Naive B cell (primary cell): ENCODE results near the gene ATP6V0A1. TPM values are rescaled to one million over a fixed set of nuclear protein-coding genes. Genes with fewer than 3 reads are reported as not detected.
"Not testable (repeated sequence)": the region's sequence is repeated elsewhere in the genome, so short reads cannot be mapped to it uniquely, and the experiment has no call there.

Experiments
- ATAC-seq, 2 donors: fragments of 150-1000 bp; cut with Tn5 transposase; 2 replicates each; pipeline ENCODE4 v1.10.0; 2021; ENCODE audit warnings: low read depth in 2 of 2, mild to moderate bottlenecking in 2 of 2, moderate library complexity in 2 of 2
- DNase-seq: peaks from one replicate; pipeline ENCODE4 v3.0.0; 2022
- H3K27ac Mint-ChIP-seq, 6 donors: one replicate each; pipeline ENCODE4 v1.8.0; 2020 to 2022; ENCODE audit warnings: mild to moderate bottlenecking in 6 of 6, mixed read lengths in 6 of 6, moderate library complexity in 5 of 6, inconsistent platforms in 2 of 6
- H3K27me3 Mint-ChIP-seq, 3 donors: one replicate each; pipeline ENCODE4 v1.8.0; 2021 to 2022; ENCODE audit warnings: mixed read lengths in 3 of 3, mild to moderate bottlenecking in 1 of 3
- H3K36me3 Mint-ChIP-seq, 2 donors: one replicate each; pipeline ENCODE4 v1.8.0; 2020 to 2022; ENCODE audit warnings: mixed read lengths in 2 of 2, inconsistent platforms in 1 of 2, mild to moderate bottlenecking in 1 of 2
- H3K4me1 Mint-ChIP-seq, 3 donors: one replicate each; pipeline ENCODE4 v1.8.0; 2020 to 2022; ENCODE audit warnings: mixed read lengths in 3 of 3, inconsistent platforms in 1 of 3, mild to moderate bottlenecking in 1 of 3, moderate library complexity in 1 of 3
- H3K4me3 Mint-ChIP-seq, 8 donors: one replicate each; pipeline ENCODE4 v1.8.0; 2020 to 2022; ENCODE audit warnings: mild to moderate bottlenecking in 8 of 8, mixed read lengths in 8 of 8, moderate library complexity in 8 of 8, inconsistent platforms in 2 of 8
- H3K9me3 Mint-ChIP-seq, 7 donors: one replicate each; pipeline ENCODE4 v1.8.0; 2020 to 2022; ENCODE audit warnings: mixed read lengths in 7 of 7, mild to moderate bottlenecking in 5 of 7, inconsistent platforms in 2 of 7, moderate library complexity in 1 of 7
- polyA plus RNA-seq, 6 donors: library from polyadenylated mRNA; unstranded; fragments of 300-500 nt; fragmentation: Illumina TruSeq; gene quantifications; one replicate each; pipeline ENCODE4 v1.2.3, GENCODE V29; 2021; ENCODE audit warnings: low read depth in 6 of 6

ATP6V0A1 gene
- 10 to 100 TPM; 42.5 to 81.0 (median 62.8) TPM for polyA plus RNA-seq

DNA sequence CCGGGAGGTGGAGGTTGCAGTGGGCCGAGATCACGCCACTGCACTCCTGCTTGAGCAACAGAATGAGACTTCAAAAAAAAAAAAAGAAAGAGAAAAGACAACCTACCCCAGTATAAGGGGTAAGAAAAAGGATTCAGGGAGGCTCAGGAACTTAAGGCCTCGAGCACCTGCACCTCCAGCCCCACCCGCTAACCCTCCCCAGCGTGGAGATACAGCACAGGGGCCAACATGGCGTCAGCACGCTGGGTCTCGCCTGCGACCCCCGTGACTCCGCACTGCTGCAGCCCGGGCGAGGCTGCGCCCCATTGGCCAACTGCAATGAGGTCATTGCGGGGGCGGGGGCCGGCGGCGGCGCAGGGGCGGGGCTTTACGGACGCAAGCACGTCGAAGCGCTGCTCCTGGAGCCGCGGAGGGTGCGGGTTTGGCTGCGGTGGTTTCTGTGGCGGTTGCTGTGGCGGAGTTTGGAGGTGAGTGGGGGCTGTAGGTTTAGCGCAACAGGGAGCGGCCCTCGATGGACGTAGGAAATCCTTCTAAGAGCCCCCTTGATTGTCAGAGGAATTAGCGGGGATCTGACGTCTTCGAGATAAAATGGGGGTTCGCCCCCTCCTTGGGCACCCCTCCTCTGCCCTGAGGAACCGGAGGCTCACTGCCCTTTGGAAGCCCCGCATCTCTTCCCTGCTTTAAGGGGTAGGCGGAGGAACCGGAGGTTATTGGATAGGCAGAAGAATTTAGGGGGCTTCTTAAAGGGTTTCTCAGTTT, at the start of gene ATP6V0A1:
Gene ATP6V0A1, plus strand, starts transcription at position 382 of the 759 bp plus-strand sequence. CDS start 2,017 bp downstream, outside the sequence.
- Mint-ChIP-seq H3K36me3 (peaks cover 0 to 5% of the 10 kb centered on the region in 2 donors), H3K27ac (peak within 1 kb of the TSS; percentile 95 to 99 (median 98)), H3K9me3 (no peaks in the 10 kb centered on the region), H3K4me3 (peak within 1 kb of the TSS; percentile 94 to 99 (median 97)), H3K4me1 (peaks cover 45 to 75% (median 66%) of the 10 kb centered on the region in 3 donors), H3K27me3 (no peaks in the 10 kb centered on the region)
- ATAC-seq, result peak; percentile 83 to 84
- DNase-seq, result peak; percentile 92

- Mint-ChIP-seq H3K9me3 (no peaks in the 10 kb centered on the region), H3K4me1 (peaks cover 15 to 33% (median 26%) of the 10 kb centered on the region in 3 donors), H3K4me3 (no peak overlapping the region), H3K36me3 (no peaks in the 10 kb centered on the region), H3K27ac (no peak overlapping the region), H3K27me3 (peaks cover 0 to 7% (median 0%) of the 10 kb centered on the region in 3 donors)
- DNase-seq, result no peak
- ATAC-seq, result no peak
Measured at GRCh38 chr17:42409523-42410318, 49.0 kb upstream of the ATP6V0A1 start.

DNA sequence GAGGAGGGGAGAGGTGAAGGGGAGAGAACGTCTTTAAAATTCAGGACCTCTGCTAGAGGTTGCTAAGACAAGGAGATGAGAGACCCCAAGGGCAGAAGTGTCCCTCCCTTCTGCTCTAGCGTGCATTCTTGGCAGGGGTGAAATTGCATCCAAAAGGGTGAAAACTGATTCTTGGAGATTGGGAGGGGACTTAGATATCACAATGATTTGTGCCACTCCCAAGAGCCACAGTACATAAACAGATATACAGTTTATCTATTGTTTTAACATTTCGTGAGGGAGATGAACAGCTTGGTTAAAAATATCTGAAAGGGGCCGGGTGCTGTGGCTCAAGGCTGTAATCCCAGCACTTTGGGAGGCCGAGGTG, 48.4 kb upstream of the ATP6V0A1 start:
- Mint-ChIP-seq H3K27me3 (peaks cover 0 to 7% (median 0%) of the 10 kb centered on the region in 3 donors), H3K4me3 (no peak overlapping the region), H3K36me3 (no peaks in the 10 kb centered on the region), H3K9me3 (no peaks in the 10 kb centered on the region), H3K27ac (no peak overlapping the region), H3K4me1 (peaks cover 21 to 39% (median 32%) of the 10 kb centered on the region in 3 donors)
- no peak for ATAC-seq
- DNase-seq, result no peak

DNA sequence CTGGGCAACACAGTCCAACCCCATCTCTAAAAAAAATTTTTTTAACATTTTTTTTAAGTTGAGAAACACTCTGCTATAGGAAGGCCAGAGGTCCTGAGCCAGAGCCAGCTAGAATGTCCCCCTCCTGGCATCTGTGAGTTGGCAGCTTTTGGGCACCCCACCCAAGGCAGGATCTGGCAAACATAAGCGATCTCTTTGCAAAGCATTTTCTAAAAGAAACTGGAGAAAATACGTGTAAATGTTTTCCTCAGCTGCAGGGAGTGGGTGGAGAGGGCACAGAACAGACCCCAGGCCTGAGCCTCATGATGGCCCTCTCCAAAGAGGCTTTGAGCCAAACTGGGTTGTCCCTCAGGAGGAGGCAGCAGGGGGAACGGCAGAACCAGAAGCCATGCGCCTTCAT, 47.3 kb upstream of the ATP6V0A1 start:
- no peak overlapping the region for H3K4me3 Mint-ChIP-seq

DNA sequence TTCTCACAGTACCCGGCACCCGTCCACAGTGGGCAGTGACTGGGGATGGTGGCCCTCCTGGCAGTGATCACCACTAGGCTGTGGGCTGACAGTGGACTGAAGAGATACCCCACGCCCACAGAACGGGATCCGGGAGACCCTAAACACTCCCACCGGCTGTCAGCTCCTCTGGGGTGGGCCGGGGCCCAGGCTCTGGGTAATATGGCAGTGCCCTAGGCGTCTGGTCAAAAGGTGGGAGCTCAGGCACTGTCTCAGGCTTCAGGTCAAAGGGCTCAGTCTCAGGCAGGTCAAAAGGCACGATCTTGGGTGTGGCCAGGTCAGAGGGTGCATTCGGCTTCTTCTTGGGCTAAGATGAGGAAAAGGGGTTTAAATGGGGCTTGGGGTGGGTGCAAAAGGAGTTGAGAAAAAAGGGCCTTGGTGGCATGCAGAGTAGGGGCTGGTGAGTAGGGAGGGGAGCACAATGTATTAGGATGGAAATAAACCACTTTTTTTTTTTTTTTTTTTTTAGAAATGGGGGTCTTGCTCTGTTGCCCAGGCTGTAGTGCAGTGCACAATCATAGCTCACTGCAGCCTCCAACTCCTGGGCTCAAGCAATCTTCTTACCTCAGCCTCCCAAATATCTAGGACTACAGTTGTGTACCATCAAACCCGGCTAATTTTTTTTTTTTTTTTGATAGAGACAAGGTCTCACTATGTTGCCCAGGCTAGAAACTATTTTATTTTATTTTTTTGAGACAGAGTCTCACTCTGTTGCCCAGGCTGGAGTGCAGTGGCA, 46.6 kb upstream of the ATP6V0A1 start:
- Mint-ChIP-seq H3K4me3 (no peak overlapping the region), H3K9me3 (no peaks in the 10 kb centered on the region), H3K27me3 (peaks cover 0 to 7% (median 0%) of the 10 kb centered on the region in 3 donors), H3K36me3 (no peaks in the 10 kb centered on the region), H3K27ac (peak overlapping the region in 1 of 6 donors; percentile 33), H3K4me1 (peaks cover 23 to 29% (median 29%) of the 10 kb centered on the region in 3 donors)
- ATAC-seq (no peak), DNase-seq (no peak)

More for the DNA sequence above, 47.3 kb upstream of the ATP6V0A1 start:
- Mint-ChIP-seq H3K9me3 (no peaks in the 10 kb centered on the region), H3K27me3 (peaks cover 0 to 7% (median 0%) of the 10 kb centered on the region in 3 donors), H3K36me3 (no peaks in the 10 kb centered on the region), H3K27ac (no peak overlapping the region), H3K4me1 (peaks cover 23 to 36% (median 29%) of the 10 kb centered on the region in 3 donors)
- no peak for DNase-seq
- ATAC-seq, result no peak

- Mint-ChIP-seq H3K4me3 (no peak overlapping the region), H3K4me1 (peaks cover 18 to 22% (median 22%) of the 10 kb centered on the region in 3 donors), H3K27ac (no peak overlapping the region), H3K27me3 (peaks cover 0 to 7% (median 0%) of the 10 kb centered on the region in 3 donors), H3K9me3 (no peaks in the 10 kb centered on the region), H3K36me3 (no peaks in the 10 kb centered on the region)
- ATAC-seq (no peak), DNase-seq (no peak)
Measured at GRCh38 chr17:42413464-42414040, 45.1 kb upstream of the ATP6V0A1 start.

- Mint-ChIP-seq H3K9me3 (no peaks in the 10 kb centered on the region), H3K27me3 (peaks cover 0 to 11% (median 6%) of the 10 kb centered on the region in 3 donors), H3K36me3 (no peaks in the 10 kb centered on the region), H3K4me3 (peak overlapping the region in 7 of 8 donors; percentile 51 to 83 (median 62)), H3K27ac (peak overlapping the region in 1 of 6 donors; percentile 74), H3K4me1 (peaks cover 18 to 22% (median 22%) of the 10 kb centered on the region in 3 donors)
- no peak for DNase-seq
- ATAC-seq, result peak; percentile 86 to 93
Measured at GRCh38 chr17:42414704-42415409, 43.8 kb upstream of the ATP6V0A1 start.

- not testable (repeated sequence) for H3K36me3 Mint-ChIP-seq, H3K4me3 Mint-ChIP-seq, H3K27ac Mint-ChIP-seq, ATAC-seq, H3K9me3 Mint-ChIP-seq, DNase-seq
- Mint-ChIP-seq H3K27me3 (peaks cover 6 to 34% (median 30%) of the 10 kb centered on the region in 3 donors), H3K4me1 (peaks cover 27 to 33% (median 30%) of the 10 kb centered on the region in 3 donors)
Measured at GRCh38 chr17:42417981-42418380, 40.7 kb upstream of the ATP6V0A1 start.

DNA sequence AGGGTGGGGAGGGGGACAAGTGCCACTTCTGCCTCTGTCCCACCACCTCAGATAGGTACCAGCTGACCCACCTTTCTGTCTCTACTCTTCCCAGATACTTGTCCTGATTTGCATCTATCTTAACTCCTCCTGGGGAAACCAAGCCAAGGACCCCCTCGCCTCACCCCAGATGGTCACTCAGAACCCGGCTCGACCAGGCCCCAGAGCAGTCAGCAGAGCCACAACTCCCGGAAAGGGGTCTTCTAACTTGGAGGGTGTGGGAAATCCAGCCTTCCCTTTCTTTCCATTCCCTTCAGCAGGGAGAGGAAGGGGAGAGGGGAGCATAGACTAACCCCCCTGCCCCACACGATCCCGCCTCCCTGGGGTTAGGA, 37.6 kb upstream of the ATP6V0A1 start:
- Mint-ChIP-seq H3K9me3 (no peaks in the 10 kb centered on the region), H3K27ac (no peak overlapping the region), H3K4me1 (peaks cover 14 to 16% (median 15%) of the 10 kb centered on the region in 3 donors), H3K36me3 (no peaks in the 10 kb centered on the region), H3K27me3 (peaks cover 9 to 47% (median 41%) of the 10 kb centered on the region in 3 donors), H3K4me3 (peak overlapping the region; percentile 64 to 90 (median 85))
- ATAC-seq (no peak), DNase-seq (no peak)

DNA sequence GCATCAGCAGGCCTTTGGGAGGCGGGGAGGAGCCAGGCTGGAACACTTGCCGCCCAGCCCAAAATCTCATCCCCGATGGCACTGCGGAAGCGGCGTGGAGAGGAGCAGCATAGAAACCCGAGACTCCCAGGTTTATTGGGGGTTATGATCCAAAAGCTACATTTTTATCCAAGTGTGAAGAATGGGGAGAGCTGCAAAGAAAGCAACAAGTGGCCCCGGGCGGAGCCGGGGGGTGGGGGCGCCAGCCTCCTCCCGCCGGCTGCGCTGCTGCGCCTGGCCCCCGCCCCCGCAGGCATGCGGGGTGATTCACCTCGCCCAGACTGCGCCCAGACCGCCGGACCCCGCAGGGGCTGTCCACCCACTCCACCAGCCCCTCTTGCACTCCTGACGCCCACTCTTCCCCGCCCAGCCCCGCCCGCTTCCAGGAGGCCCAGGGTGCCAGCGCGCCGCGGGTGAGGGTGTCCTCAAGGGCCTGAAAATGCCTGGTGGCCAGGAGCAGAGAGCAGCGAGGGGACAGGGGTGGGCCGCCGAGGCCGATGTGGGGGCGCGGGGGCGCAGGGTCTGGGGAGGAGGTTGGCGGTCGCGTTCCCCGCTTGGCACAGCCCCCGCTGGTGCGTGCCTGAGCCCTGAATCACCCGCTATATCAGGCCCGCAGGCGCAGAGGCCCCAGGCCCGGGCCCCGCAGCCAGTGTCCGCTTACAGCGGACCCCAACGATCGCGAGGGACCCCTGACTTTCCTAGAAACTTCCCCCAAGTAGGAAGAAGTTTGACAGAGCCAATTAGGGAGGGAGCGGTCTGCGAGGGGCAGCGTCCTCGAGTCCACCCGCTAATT, 37.0 kb upstream of the ATP6V0A1 start:
- peaks cover 9 to 51% (median 41%) of the 10 kb centered on the region in 3 donors for H3K27me3 Mint-ChIP-seq
- H3K4me1 Mint-ChIP-seq, result peaks cover 12 to 16% (median 15%) of the 10 kb centered on the region in 3 donors
- H3K27ac Mint-ChIP-seq, result no peak overlapping the region
- DNase-seq (no peak), ATAC-seq (peak; percentile 25 to 39)
- no peaks in the 10 kb centered on the region for H3K9me3 Mint-ChIP-seq
- no peaks in the 10 kb centered on the region for H3K36me3 Mint-ChIP-seq
- peak overlapping the region; percentile 83 to 91 (median 87) for H3K4me3 Mint-ChIP-seq

- peaks cover 12 to 16% (median 15%) of the 10 kb centered on the region in 3 donors for H3K4me1 Mint-ChIP-seq
- H3K27ac Mint-ChIP-seq, result peak overlapping the region in 1 of 6 donors; percentile 34
- no peak for DNase-seq
- no peaks in the 10 kb centered on the region for H3K9me3 Mint-ChIP-seq
- H3K27me3 Mint-ChIP-seq, result peaks cover 9 to 51% (median 41%) of the 10 kb centered on the region in 3 donors
- no peaks in the 10 kb centered on the region for H3K36me3 Mint-ChIP-seq
- ATAC-seq, result peak; percentile 57 to 60
- peak overlapping the region; percentile 83 to 95 (median 89) for H3K4me3 Mint-ChIP-seq
Measured at GRCh38 chr17:42422412-42422957, 36.2 kb upstream of the ATP6V0A1 start.
